NK-92 treated with Interleukin-12 subunit alpha and Interleukin-12 subunit beta, amount 100 ng/mL, for 24 hours (cell line): ENCODE measurements around the gene IL1RAPL1.

Experiments
- DNase-seq: peaks from one replicate; lab custom pipeline; 2025; lab: John Stamatoyannopoulos, UW

IL1RAPL1 gene

DNA sequence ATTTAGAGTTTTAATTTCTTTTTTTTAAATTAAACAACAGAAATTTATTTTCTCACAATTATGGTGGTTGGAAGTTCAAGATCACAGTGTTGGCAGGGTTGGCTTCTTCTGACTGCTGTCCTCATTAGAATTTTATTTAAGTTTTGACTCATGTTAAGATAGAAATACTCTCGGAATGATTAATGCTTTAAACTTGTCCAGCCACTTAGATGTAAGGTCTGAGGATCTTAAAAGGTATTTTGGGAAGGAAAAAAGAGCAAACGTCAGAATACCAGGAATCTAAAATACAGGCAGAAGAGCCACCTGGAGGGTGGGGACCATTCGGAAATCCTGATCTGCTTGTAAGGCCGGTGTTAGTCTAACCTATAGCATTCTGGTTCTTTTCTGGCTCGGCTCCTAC lies 1205.1 kb downstream of the IL1RAPL1 start:
- DNase-seq: no peak

DNA sequence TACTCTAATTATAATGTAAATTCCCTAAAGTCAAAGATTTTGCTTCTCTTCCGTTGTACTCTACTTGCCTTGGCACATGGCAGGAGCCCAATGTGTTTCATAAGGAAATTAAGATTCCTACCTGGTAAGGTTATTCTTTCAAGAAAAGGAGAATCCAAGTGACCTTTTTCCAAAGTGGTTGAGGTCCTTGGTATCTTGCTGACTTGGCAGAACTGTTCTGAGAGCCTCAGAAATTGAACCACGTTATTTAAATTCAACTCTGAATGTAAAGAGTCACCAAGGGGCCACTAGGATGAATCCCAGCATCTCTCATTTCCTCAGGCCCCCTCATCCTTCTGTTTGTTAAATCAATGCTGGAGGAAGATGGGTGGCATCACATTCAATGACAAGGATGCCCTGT lies 1209.9 kb downstream of the IL1RAPL1 start:
- no peak for DNase-seq

DNA sequence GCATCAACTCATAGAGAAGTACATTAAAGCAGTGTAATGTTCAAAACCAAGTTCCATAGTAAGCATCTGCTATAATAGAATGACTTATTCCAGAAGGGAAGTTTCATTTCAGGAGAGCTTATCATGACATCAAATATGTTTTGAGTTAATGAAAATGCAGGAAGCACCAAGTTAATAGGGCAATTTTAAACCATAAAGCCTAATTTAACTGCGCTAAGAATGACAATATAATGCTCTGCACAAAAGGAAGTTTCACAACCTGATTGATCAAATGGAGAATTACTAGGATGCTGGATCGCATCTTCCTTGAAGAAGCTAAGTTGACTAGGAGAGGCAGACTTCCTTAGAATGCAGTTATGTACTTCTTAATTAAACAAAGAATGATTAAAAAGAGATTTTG lies 1211.2 kb downstream of the IL1RAPL1 start:
- DNase-seq: no peak

DNA sequence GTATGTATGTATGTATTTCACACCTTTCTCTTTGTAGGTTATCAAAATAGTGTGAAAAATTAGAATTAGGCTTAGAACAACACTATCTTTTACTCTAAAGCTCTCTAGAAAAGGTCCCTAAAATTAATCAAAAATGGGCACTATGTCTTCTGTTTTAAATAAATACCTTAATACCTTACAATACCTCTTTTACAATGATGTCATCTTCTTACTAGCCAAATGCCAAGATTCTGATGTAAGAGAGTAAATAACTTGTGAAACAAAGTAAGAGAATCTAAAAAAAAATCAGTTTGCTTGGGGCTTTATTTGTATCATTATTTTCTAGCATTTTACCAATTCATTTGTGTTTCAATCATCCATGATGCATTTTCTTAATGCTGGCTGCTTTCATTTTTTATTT lies 1225.9 kb downstream of the IL1RAPL1 start:
- DNase-seq: no peak

DNA sequence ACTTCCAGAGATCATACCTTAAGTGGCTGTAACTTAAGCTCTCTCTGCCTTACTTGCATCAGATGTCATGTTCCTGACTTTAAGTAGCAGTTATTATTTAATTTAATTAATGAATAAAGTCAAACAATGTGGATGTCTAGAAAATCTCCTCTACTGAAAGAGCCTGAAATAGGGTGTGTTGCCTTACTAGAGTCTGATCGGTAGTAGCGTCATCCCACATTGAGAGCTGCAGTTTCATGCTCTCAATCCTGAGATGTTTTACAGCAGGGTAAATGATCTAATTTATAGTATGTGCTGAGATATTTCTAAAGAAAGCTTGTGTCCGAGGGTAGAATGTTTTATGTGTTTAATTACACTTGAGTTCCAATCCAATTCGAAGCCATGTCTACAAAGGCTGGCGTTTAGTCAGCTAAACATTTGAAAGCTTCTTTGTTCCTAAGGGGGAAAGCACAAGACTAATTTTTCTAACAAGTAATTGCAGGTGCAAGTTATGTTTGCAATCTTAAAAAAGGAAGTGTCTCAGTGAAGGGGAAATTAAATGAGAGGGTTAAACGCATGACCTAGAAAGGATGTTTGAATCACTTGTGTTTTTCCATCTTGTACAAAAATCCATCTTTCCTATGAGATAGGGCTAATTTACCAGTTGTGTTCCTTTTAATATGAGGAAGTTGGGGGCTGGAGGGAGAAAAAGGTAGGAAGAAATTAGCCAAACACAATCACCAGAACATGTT lies 1237.1 kb downstream of the IL1RAPL1 start:
- DNase-seq: no peak

DNA sequence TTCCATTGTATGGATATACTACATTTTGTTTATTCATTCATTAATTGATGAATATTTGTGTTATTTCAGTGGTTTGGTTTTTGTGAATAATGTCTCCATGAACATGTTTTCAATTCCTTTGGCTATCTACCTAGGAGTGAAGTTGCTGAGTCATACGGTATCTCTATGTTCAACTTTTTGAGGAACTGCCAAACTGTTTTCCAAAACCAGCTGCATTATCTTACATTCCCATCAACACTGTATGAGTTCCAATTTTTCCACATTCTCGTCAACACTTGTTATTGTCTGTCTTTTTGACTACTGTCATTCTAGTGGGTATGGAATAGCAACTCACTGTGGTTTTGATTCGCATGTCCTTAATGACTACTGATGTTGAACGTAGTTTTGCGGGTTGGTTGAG lies 1239.5 kb downstream of the IL1RAPL1 start:
- no peak for DNase-seq

DNA sequence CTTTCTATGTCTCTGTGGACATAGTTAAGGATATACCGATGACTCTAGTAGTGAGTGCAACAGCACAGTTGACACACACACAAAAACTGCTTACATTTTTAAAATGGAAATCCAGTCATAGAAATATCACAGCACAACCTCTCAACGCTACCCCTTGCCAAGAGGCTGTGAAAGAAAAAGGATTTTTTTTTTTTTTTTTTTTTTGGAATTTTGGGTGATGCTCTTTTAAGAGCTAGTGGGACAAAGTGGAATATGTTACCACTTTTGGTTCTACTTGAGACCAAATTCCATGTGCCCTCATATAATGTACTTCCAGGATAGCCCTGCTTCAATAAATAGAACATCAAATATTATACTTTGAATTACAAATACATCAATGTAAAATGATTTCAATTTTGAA lies 1247.1 kb downstream of the IL1RAPL1 start:
- DNase-seq: no peak

DNA sequence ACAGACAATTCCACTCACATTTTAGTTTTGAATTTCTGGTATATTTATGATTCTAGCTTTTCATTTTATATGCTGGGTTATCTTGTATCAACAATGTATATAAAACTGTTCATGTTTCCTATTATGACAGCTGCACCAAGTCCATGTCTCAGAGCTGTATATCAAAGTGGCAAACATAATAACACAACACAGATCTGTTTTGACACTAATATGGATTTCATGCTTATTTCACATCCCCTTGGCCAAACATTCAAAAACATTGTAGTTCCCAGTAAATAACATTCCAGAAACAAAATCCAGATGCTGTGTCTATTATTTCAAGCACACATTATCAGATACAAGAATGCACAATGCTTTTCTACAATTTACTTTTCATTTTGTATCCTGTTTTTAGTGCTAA lies 1247.5 kb downstream of the IL1RAPL1 start:
- no peak for DNase-seq

DNA sequence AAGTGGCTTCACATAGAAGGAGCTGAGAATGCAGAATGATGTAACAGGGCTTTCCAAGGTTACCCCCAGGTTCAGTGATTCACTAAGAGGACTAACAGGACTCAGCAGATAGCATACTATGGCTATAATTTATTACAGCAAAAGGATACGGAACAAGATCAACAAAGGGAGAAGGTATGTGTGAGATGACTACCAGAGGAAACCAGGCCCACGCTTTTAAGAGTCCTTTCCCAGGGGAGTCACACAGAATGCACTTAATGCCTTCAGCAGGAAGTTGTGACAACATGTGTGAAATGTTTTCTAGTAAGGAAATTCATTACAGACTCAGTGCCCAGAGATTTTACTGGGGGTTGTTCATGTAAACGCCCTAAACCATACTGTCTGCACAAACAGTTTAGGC lies 1254.5 kb downstream of the IL1RAPL1 start:
- no peak for DNase-seq

DNA sequence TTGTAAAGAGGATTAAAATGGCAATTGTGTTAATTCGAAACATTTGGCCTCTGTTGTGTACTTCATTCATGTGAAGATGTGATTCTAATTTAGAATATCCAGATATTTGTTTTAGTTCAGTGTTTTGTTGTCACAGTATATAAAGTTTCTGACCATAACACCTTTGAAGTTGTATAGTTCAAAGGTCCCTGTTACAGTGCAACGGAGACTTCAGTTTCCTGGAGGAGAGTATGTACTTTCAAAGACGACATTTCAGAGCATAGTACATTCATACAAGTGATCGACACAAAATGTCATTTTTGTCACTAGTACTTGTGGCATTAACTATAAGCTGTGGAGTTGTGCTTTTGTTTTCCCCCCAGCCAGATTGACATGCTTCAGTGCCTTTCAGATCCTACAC lies 1255.3 kb downstream of the IL1RAPL1 start:
- DNase-seq: no peak

DNA sequence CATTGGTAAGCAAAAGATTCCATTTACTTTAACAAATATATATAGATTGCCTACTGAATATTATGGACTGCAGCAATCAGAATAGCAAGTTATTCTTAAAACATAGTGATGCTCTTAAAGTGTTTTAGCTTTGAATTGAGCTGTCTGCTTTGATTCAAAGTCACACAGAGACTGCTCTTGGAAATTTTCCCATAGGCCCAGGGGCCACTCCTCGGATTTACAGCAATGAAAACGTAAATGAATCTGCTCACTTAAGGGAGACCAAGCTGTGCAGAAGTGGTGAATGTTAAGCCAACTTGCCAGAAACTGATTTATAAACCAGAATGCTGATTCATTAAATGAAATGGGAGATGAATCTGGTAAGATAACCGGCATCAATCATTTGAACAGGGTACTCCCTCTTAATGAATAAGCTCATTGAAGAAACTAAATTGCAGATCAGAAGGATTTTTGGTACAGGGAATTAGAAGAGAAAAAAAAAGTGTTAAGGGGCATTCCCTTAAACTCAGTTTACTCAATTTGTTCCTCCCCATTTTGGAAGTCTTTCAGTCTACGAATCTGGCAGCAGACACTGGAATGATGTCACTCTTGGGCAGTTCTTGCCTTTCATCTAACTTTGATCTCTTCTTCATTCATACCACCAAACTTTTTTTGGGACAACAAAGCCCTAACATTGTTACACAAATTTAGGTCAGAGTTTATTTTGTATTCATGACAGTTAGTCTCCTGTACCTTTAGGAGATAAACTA lies 1264.8 kb downstream of the IL1RAPL1 start:
- no peak for DNase-seq

DNA sequence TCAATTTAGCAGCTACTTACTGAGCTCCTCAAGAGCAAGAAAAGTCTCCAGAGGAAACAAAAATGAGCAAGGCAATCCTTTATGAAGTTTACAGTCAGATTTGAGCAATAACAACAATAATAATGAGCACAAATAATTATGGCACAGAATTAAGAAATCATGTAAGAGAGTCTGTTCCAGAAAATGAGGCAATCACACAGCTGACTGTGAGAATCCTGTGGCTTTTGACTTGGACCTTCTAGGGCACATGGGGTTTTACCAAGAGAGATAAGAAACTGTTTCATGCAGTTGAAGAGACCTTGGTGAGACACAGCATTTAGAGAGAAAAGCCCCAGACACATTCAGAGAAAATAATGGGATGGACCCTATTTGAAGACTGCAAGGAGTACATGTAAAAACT lies 1265.5 kb downstream of the IL1RAPL1 start:
- DNase-seq: no peak

DNA sequence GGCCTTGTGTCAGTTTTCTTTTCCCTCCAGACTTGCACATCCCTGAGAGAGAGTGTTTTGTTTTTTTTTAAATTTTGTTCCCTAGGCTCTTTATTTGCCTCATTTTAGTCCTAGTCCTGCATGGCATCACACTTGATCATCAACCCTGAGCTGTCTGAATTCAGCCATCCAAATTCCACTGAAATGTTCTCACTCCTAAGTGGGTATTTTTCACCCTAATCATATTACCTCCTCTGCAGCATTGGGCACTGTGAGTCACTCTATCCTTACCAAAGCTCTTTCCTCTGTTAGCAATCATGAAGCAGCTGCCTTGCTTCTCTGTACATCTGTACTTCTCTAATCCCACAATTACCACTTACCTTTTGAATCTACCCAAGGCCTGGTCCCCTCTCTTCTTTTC lies 1271.5 kb downstream of the IL1RAPL1 start:
- no peak for DNase-seq

DNA sequence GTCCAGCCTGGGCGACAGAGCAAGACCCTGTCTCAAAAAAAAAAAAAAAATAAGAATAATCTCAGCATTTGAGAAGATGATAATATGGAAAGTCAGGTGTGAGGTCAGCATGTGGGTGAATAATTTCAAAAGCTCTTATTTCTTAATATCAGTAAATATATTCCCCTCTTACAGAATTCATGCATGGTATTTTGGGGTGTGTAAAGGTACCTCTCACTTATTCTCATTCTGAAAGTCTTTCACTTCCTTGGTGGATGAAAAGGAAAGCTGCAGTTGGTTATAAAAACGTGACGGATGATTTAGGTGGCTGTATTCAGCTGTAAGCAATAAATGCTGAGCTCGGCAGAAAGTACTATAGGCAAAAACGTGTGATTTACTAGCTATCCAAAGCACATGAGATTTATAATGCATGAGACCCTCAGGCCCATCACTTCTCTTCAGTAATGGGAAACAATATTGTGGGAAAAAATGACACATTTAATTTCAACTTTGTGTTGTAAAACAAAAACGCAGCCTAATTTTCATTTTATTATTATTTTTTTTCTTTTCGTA lies 1275.0 kb downstream of the IL1RAPL1 start:
- DNase-seq: no peak

DNA sequence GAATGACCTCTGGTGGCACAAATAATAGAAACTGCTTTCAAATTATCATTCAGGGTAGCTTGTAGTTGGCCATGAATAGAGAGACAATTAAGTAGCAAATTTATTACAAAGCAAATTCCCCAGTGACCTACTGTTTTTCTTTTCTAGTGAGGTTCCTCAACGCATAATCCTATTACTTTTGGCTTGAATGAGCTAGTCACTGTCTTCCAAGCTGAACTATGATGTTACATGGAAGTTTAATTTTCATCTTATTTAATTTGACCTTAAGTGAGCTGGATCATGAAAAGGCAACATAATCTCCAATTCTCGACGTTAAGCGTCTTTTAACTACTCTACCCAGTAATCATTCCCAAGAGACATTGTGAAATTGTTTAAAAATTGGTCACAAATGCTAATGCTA lies 1280.7 kb downstream of the IL1RAPL1 start:
- DNase-seq: no peak

DNA sequence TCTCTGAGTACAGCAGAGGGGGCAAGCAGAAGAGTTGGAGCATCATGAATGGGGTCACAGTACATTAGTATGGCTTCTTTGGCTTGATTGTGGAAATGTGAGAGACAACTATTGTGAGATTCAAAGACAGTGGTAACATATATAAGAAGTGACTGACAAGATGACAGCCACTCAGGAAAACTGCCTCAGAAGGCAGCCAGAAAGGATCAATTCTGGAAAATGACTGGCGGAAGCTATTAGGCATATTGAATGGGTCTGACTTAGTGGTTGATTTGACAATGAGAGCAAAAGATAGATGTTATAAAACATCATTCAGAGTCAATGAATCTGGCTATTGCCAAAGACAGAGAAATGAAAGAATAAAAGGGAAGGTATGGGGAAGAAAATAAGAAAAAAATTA lies 1282.6 kb downstream of the IL1RAPL1 start:
- no peak for DNase-seq

DNA sequence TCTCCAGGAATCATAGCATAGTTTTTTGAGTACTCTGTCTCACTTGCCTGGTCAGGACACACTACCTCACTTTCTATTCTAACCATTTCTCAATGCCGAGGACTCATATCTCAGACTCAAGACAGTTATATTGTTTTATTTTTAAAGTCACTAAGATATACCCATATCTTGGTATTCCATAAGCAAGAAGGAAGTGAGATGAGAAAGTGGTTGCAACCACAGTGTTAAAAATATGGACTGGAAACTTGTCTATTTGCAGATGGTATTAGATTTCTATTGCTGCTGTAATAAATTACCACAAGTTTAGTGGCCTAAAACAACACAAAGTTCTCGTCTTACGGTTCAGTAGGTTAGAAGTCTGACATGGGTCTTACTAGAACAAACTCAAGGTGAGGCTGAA lies 1283.4 kb downstream of the IL1RAPL1 start:
- DNase-seq: no peak

DNA sequence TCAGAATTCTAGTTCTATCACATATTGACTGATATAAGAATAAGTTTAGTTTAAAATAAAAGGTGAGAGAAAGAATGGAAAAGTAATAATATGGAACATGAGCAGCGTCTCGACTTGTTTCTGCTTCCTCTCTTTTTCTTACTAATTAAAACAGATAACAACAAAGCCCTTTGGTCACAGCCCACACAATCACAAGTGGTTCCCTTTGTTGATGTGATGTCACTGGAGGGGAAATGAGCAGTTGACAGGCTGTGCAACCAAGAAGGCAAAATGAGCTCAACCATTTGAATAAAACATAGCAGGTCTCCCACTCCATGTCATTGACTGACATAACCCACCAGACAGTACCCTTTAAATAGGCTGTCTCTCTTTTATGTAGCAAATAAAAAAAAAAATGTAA lies 1285.6 kb downstream of the IL1RAPL1 start:
- no peak for DNase-seq

DNA sequence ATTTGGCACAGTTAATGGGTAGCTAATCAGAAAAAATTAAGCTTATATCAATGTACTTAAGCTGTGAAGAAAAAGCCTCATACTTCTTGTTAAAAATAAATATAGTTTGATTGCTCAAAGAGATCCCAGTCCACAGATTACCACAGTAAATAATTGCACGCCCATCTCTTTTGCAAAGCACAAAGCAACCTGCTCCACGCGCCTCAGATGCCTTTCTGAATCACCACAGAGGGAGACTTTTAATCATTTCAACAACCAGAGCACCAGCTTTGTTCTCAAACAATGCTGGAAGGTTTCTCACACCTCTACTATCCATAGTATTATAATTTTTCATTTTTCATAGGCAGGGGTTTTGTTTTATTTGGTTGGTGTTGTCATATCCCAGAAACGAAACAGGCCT lies 1289.5 kb downstream of the IL1RAPL1 start:
- no peak for DNase-seq

DNA sequence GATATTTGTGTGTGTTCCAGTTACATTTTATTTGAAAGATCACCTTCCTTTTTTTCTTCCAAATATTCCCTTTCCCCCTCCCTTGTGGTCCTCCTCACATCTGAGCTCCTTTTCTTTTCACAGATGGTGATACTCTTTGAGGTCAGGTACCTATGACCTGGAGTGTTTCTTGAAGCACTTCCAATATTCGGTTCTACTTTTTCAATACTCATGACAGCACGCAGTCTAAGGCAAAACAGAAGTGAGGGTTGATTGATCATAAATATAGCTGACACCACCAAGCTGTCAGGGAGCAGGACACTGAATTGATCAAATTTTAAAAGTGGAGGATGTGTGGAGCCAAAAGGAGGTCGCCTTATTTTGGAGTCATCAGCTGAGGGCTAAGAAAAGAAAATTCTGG lies 1293.7 kb downstream of the IL1RAPL1 start:
- no peak for DNase-seq

DNA sequence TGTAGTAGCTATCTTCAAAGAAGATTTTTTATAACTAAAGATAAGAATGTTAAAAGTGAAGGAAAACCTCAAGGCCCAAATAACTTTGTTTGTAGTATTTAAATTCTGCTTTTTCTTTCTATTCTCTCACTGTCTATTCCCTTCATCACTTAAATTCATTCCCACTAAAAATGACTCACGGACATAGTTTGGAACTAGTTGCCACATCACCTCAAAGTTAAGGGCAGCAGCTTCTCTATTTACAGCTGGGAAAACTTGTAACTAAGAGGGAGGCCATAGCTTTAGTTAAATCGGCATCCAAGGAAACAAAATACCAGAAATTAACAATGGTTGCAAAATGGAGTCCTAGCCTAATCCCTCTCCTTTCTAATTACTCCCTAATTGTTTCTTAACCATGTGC lies 1302.8 kb downstream of the IL1RAPL1 start:
- DNase-seq: no peak

DNA sequence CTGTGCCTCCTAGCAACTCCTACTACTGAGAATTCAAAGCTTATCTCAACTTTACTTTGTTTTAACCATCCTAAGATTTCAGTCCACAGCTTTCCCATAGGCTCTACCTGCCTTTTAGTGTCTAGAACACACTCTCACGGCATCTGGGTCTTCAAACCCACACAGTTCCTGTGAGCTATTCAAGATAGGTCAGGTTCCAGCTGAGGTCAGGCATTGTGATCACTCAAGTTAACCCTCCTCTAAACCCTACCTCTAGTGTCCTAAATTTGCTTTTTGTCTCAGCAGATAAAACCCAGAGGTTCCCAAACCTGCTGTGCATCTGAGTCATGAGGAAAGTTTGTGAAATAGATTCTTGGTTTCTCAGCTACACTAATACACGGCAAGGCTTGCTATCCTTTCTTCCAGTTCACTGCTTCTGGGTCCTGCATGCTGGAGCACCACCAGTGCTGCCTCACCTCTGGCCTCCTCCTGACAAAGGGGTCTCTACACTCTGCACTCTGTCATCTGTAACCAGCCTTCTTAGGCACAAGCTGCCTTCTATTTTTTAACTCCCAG lies 1303.5 kb downstream of the IL1RAPL1 start:
- no peak for DNase-seq

DNA sequence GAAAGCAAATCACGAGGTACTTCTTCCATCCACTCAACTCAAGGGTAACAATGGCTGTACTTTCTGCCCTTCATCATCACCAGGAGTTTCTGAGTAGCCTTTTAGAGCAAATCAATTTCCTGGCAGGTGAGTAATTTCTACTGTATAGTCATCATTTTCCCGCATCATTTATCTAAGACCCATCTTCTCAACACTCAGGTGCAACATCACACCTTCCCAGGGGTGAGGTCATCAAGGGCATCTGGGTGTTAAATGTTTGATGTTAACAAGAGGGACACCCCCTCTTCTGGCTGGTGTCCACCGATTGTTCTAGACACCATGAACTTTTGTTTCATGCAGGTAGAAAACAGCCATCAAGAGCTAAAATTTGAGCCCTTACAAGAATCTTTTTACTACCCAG lies 1314.8 kb downstream of the IL1RAPL1 start:
- DNase-seq: no peak
